Endodermal cell (in vitro differentiated cells): ENCODE results near the gene SPDYE3. TPM values are rescaled to one million over a fixed set of nuclear protein-coding genes. Genes with fewer than 3 reads are reported as not detected.
"Not testable (repeated sequence)": the region's sequence is repeated elsewhere in the genome, so short reads cannot be mapped to it uniquely, and the experiment has no call there.

ENCODE experiments used
- DNase-seq: peaks from one replicate; pipeline ENCODE4 v3.0.0-alpha.2; 2017
- H3K27ac ChIP-seq: 2 replicates; pipeline ENCODE4 v1.5.1; 2013; ENCODE audit warnings: mild to moderate bottlenecking, low read depth, low read length, moderate library complexity
- H3K27me3 ChIP-seq: 2 replicates; pipeline ENCODE4 v1.6.1; 2013; ENCODE audit warnings: mild to moderate bottlenecking, low read length, moderate library complexity; ENCODE audit not compliant: insufficient read depth, control insufficient read depth, poor library complexity, severe bottlenecking
- H3K36me3 ChIP-seq: 2 replicates; pipeline ENCODE4 v1.7.0; 2013; ENCODE audit warnings: mild to moderate bottlenecking, low read length, moderate library complexity; ENCODE audit not compliant: control insufficient read depth, insufficient read depth
- H3K4me1 ChIP-seq: one replicate; pipeline ENCODE4 v1.7.0; 2013; ENCODE audit warnings: low read length; ENCODE audit not compliant: control insufficient read depth, insufficient read depth
- H3K4me3 ChIP-seq: 2 replicates; pipeline ENCODE4 v1.5.1; 2013; ENCODE audit warnings: mild to moderate bottlenecking, low read length, moderate library complexity
- H3K9ac ChIP-seq: 2 replicates; pipeline ENCODE4 v1.6.1; 2013; ENCODE audit warnings: mild to moderate bottlenecking, low read length, moderate library complexity; ENCODE audit not compliant: poor library complexity, severe bottlenecking; ENCODE audit errors: extremely low read depth
- H3K9me3 ChIP-seq: 2 replicates; pipeline ENCODE4 v1.6.1; 2013; ENCODE audit warnings: mild to moderate bottlenecking, low read length, moderate library complexity; ENCODE audit not compliant: control insufficient read depth
- H3K27ac Mint-ChIP-seq: 2 replicates; pipeline ENCODE4 v1.8.0; 2020; ENCODE audit warnings: mixed read lengths
- H3K27me3 Mint-ChIP-seq: 2 replicates; pipeline ENCODE4 v1.8.0; 2021; ENCODE audit warnings: mild to moderate bottlenecking, mixed read lengths; ENCODE audit not compliant: insufficient read depth
- H3K36me3 Mint-ChIP-seq: 2 replicates; pipeline ENCODE4 v1.8.0; 2020; ENCODE audit warnings: low read depth, mixed read lengths
- H3K4me1 Mint-ChIP-seq: 2 replicates; pipeline ENCODE4 v1.8.0; 2020; ENCODE audit warnings: mixed read lengths
- H3K4me3 Mint-ChIP-seq: 2 replicates; pipeline ENCODE4 v1.8.0; 2020; ENCODE audit warnings: mild to moderate bottlenecking, moderate library complexity, mixed read lengths
- H3K9me3 Mint-ChIP-seq: 2 replicates; pipeline ENCODE4 v1.8.0; 2020; ENCODE audit warnings: mild to moderate bottlenecking, mixed read lengths
- CTCF ChIP-seq: fragments of 200-600 bp; sonication (generic); conservative IDR thresholded peaks from 2 replicates; pipeline ENCODE4 v1.5.0; 2021; ENCODE audit warnings: antibody characterized with exemption, mild to moderate bottlenecking
- WGBS, 2 experiments: methylation state at CpG; one replicate each; pipeline versions ENCODE4 v1.1.5 to v1.1.7; 2013; ENCODE audit warnings: missing lambda C conversion rate in 2 of 2, mixed read lengths in 1 of 2; ENCODE audit not compliant: insufficient coverage in 1 of 2, insufficient read length in 1 of 2; 5-methylcytosine and 5-hydroxymethylcytosine counted together
- total RNA-seq, 2 donors: library from RNA; stranded (reverse); fragmentation: NEBNext Ultra II Directional in 1 of 2; extraction: Animal tissue kit (Norgen Biotek cat#: 25700) in 1 of 2; gene quantifications; 2 replicates in 1 of 2; 3 replicates in 1 of 2; pipeline ENCODE4 v1.2.1, GENCODE V29; 2021

Gene SPDYE3
- total RNA-seq, 2 donors from 2014 or later: not detected

- WGBS, 2 experiments: 89 to 91% methylated on average over 10 to 15 of the region's 15 CpGs
- H3K4me1 Mint-ChIP-seq, H3K4me3 Mint-ChIP-seq, H3K9me3 ChIP-seq, H3K27me3 ChIP-seq, H3K9ac ChIP-seq, H3K4me3 ChIP-seq, H3K4me1 ChIP-seq, H3K9me3 Mint-ChIP-seq, H3K27ac ChIP-seq, DNase-seq, H3K27me3 Mint-ChIP-seq: not testable (repeated sequence)
- peaks cover 20% of the 10 kb centered on the region for H3K36me3 ChIP-seq
- Mint-ChIP-seq H3K27ac (peak overlapping the region; percentile 17), H3K36me3 (peaks cover 35% of the 10 kb centered on the region)
Observed at GRCh38 chr7:100338083-100338696, 30.7 kb downstream of the SPDYE3 start.

GRCh38 chr7:100341286-100341685 lies 33.8 kb downstream of the SPDYE3 start:
- H3K27me3 Mint-ChIP-seq, H3K9me3 ChIP-seq, H3K9me3 Mint-ChIP-seq, H3K27ac ChIP-seq, H3K4me3 ChIP-seq, H3K4me3 Mint-ChIP-seq, H3K9ac ChIP-seq, H3K4me1 ChIP-seq, H3K4me1 Mint-ChIP-seq, DNase-seq, H3K27me3 ChIP-seq: not testable (repeated sequence)
- H3K36me3 ChIP-seq: peaks cover 34% of the 10 kb centered on the region
- H3K27ac Mint-ChIP-seq: peak overlapping the region; percentile 60
- peaks cover 51% of the 10 kb centered on the region for H3K36me3 Mint-ChIP-seq
- peak; percentile 16 for TF ChIP-seq CTCF
- 60 to 91% methylated on average over 1 to 6 of the region's 6 CpGs for WGBS, 2 experiments

- H3K27ac ChIP-seq: no peak overlapping the region
- H3K4me3 ChIP-seq: no peak overlapping the region
- H3K36me3 ChIP-seq: peaks cover 45% of the 10 kb centered on the region
- H3K27ac Mint-ChIP-seq: no peak overlapping the region
- TF ChIP-seq CTCF: no peak
- H3K36me3 Mint-ChIP-seq: peaks cover 61% of the 10 kb centered on the region
- WGBS, 2 experiments: 93 to 95% methylated on average over 5 to 6 of the region's 6 CpGs
- no peaks in the 10 kb centered on the region for H3K27me3 Mint-ChIP-seq
- H3K9me3 Mint-ChIP-seq: no peaks in the 10 kb centered on the region
- no peak for DNase-seq
- H3K4me3 Mint-ChIP-seq: no peak overlapping the region
- H3K4me1 ChIP-seq: no peaks in the 10 kb centered on the region
- H3K9me3 ChIP-seq: no peaks in the 10 kb centered on the region
- H3K4me1 Mint-ChIP-seq: peaks cover 4% of the 10 kb centered on the region
- no peaks in the 10 kb centered on the region for H3K27me3 ChIP-seq
- H3K9ac ChIP-seq: no peak overlapping the region
Observed at GRCh38 chr7:100342765-100343164, 35.3 kb downstream of the SPDYE3 start.

- H3K27me3 Mint-ChIP-seq, DNase-seq, H3K27ac Mint-ChIP-seq, H3K27me3 ChIP-seq, H3K4me3 Mint-ChIP-seq, H3K4me1 ChIP-seq, H3K4me3 ChIP-seq, H3K4me1 Mint-ChIP-seq, H3K9me3 ChIP-seq, H3K9me3 Mint-ChIP-seq, H3K9ac ChIP-seq, H3K27ac ChIP-seq: not testable (repeated sequence)
- WGBS, 2 experiments: 92% methylated on average over 2 of the region's 4 CpGs; no CpG with 5 or more reads in 1 of the 2 experiments
- H3K36me3 ChIP-seq: peaks cover 52% of the 10 kb centered on the region
- H3K36me3 Mint-ChIP-seq: peaks cover 57% of the 10 kb centered on the region
Observed at GRCh38 chr7:100344124-100344559, 36.6 kb downstream of the SPDYE3 start.
